HG02571 (cell line): ENCODE measurements around the gene KPNA1.

Source experiments
- ATAC-seq: cut with Tn5 transposase; IDR thresholded peaks from one replicate; pipeline ENCODE4 v1.9.1; 2021; ENCODE audit warnings: mild to moderate bottlenecking, moderate library complexity; ENCODE audit not compliant: unreplicated experiment

The KPNA1 gene

DNA sequence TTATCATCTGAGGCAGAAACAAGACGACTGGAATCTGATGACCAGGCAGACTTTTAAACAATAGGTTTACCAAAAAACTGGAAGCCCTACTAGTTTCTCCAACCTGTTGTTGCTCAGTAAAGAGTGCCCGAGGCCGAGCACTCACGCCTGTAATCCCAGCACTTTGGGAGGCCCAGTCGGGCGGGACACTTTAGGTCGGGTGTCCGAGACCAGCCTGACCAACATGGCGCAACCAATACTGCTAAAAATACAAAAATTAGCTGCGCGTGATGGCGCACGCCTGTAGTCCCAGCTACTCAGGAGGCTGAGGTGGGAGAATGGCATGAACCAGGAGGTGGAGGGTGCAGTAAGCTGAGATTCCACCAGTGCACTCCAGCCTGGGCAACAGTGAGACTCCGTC lies 97.8 kb downstream of the KPNA1 start:
- ATAC-seq, result no peak

DNA sequence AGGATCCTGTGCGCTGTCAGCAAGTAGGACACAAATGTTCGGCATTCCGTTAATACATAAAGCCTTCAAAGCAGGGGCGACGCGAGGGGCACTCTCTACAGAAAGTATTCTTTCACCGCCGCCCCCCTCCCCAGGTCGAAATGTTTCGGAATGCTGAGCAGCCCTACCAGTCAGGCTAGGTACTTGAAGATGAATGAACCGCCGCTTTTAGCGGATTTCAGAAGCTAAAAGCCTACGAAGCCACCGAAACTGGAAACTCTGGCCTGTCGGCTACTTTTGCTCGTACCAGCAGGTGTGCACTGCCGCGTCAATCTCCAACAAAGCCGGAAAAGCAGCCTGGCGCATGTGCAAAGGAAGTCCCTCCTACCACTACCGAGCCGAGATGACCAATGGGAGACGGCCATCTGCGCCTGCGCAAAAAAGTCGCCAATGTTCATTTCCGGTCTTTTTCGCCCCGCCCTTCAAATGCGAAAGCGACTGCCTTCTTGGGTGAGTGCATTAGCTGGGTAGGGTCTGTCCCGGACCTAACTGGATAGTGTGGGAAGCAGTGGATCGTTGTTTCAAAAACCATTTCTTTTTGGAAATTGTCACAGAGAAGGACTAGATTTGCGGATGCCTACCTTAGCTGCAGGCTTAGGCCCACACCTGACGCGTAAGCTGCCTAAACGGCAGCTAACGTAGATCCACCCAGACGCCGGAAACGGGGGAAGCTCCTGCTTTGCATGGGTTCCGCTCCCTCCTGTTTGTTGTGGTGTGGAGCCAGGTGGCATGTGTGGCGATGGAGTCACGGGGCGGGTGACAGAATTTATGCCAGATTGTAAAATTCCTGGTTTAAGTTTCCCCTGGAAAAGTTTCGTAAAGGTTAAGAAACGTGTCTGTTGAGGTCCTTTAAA lies 98.7 kb downstream of the KPNA1 start, which contains the start of gene WDR5B:
WDR5B (minus strand) TSS at position 301 of the 893 bp plus-strand sequence. CDS start 534 bp downstream, outside the sequence.
- ATAC-seq, result peak; percentile 87

DNA sequence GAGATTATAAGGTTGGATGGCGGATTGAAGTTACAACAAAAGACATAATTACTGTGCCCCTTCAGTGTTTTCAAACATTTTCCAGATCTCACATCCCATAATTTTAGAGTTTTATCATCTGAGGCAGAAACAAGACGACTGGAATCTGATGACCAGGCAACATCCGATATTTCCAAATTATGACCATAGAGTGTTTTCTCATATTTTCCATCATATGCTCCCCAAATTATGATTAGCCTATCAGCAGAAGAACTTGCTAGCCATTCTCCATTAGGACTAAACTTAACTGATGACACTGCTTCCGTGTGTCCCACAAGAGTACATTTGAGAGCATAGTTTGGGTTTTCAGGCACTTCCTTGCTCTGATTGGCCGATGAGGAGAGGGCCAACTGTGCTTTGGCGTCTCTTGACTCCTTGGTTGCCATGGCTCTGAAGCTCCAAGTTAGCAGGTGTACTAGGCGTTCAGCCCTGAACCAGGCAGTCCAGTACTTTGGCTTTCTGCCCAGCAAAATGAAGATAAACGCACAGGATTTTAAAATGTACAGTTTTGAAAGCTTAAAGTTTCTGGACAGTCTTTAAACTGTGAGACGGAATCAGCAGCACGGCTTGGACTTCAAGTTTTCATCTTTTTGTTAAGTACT lies 99.5 kb downstream of the KPNA1 start:
- ATAC-seq, result peak; percentile 44

DNA sequence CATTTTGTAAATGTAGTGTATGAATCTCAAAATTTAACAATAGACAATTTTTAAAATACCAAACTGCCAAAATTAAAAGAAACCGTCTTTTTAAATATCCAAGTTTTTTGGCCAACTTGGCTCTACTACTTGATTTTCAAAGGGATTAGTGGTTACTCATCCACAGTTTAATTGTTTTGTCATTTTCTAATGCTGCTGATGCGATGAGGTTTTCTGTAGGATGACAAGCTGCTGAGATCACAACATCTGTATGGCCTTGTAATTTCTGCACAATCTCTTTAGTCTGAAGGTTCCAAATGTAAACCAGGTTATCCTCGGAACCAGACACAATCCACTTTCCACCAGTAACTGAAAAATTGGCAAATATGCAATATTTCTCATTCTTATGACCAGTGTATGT lies 100.3 kb downstream of the KPNA1 start:
- ATAC-seq, result no peak

DNA sequence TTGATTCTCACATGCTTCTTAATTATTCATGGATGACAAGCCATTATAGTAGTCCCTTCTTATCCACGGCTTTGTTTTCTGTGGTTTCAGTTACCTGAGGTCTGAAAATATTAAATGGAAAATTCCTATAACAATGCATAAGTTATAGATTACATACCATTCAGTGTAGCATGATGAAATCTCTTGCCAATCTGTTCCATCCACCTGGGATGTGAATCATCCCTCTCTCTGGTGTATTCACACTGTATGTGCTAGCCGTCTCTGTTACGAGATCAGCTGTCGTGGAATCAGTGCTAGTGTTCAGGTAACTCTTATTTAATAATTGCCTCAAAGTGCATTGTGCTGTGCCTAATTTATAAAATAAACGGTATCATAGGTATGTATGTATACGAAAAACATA lies 104.1 kb downstream of the KPNA1 start:
- ATAC-seq, result no peak

DNA sequence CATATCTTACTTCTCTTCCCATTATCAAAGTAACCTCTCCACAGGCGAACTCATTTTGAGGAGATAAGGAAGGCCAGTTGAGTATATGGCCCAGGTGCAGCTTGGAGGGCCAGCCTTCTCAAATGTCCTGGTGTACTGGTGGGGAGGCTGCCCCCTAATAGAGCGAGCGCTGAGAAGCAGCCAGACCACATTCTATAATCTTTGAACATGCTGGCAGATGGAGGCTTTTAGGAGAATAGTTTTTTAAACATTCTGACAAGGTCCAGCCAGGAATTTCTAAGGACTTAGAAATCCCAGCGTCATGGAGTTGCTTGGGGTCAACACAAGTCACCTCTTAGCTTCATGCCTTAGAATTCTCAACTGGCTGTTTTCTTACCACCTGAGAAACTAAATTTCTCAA lies 104.6 kb downstream of the KPNA1 start:
- ATAC-seq, result no peak

- no peak for ATAC-seq
Observed at GRCh38 chr3:122409446-122409845, 105.3 kb downstream of the KPNA1 start.

- ATAC-seq, result no peak
Observed at GRCh38 chr3:122407946-122408345, 106.8 kb downstream of the KPNA1 start.

DNA sequence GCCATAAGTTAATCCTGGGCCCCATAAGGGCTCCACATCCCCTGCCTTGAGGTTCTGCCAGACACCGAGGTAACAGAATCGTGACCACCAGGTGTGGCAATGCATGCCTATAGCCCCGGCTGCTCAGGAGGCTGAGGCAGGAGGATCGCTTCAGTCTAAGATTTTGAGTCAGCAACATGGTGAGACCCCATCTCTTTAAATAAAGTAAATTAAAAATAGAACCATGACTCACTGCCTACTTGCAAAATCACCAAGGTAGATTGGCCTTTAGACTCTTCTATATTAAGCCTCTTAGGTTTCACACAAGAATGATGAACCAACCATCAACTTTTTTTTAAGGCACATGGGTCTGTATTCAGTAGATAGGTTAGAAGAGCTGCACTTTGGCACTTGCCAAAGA lies 108.5 kb downstream of the KPNA1 start:
- no peak for ATAC-seq

DNA sequence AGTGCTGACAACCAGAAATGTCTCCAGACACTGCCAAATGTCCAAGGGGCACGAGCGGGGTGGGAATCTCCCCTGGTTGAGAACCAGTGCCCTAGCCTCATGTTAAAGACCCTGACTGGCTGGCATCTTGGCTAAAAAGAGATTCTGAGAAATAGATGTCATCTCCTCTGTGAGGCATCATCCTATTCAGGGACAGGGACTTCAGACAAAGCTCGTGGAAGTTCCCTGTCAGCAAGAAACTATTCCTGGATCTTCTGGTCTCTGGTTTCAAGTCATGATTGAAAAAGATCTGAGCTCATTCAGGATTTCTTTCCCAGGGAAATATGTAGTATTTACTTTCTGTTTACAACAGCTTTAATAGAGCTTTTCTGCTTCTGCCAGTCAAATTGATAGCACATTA lies 109.7 kb downstream of the KPNA1 start:
- ATAC-seq, result no peak

DNA sequence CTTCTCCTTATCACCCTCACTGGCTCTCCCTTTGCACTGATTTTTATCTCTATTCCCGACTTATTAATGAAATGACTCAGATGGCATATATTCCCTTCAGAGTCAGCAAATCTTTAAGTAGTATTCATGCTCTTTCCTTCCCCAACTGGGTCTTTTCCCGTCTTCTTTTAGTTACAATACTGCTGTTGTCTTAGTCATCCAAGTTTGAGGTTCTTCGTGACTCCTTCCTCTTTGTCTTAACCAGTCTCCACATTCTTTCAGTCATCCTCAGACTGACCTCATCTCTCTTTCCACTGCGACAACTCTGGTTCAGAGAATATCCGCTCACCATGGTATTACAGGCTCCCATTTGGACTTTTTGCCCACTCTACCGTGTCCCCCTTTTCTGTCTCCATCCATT lies 111.2 kb downstream of the KPNA1 start:
- no peak for ATAC-seq

GRCh38 chr3:122398920-122399319 lies 115.8 kb downstream of the KPNA1 start:
- ATAC-seq, result no peak

DNA sequence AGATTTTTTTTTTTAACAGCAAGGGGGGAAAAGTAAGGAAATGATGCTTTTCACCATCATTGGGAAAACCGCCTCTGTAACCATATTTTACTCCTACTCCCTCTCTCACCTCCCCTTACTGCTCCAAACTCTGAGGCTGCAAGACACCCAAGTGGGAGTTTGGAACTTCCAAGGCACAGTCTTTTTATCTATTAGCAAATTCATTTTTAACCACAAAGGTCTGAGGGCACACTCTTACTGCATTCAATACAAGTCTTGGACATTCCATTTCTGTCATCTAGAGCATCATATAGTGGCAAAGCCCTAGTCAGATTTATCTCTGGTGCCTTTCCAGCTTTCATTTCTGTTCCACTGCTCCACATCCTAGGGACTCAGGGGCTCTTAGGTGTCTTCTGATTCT lies 117.5 kb downstream of the KPNA1 start:
- no peak for ATAC-seq

GRCh38 chr3:122396511-122396910 lies 118.2 kb downstream of the KPNA1 start:
- no peak for ATAC-seq

DNA sequence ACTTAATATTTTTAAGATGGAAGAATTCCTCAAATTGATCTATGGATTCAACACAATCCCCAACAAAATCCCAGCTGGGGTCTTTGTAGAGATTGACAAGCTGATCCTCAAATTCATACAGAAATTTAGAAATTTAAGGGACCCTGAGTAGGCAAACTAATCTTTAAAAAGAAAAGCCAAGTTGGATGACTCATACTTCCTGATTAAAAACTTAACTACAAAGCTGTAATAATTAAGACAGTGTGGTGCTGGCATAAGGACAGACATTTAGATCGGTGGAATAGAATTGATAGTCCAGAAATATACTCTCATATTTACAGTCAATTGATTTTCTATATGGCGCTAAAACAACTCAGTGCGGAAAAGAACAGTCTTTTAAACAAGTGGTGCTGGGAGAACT lies 119.2 kb downstream of the KPNA1 start:
- no peak for ATAC-seq

- ATAC-seq, result no peak
Observed at GRCh38 chr3:122394173-122394572, 120.6 kb downstream of the KPNA1 start.

- no peak for ATAC-seq
Observed at GRCh38 chr3:122392868-122393844, 121.6 kb downstream of the KPNA1 start.

DNA sequence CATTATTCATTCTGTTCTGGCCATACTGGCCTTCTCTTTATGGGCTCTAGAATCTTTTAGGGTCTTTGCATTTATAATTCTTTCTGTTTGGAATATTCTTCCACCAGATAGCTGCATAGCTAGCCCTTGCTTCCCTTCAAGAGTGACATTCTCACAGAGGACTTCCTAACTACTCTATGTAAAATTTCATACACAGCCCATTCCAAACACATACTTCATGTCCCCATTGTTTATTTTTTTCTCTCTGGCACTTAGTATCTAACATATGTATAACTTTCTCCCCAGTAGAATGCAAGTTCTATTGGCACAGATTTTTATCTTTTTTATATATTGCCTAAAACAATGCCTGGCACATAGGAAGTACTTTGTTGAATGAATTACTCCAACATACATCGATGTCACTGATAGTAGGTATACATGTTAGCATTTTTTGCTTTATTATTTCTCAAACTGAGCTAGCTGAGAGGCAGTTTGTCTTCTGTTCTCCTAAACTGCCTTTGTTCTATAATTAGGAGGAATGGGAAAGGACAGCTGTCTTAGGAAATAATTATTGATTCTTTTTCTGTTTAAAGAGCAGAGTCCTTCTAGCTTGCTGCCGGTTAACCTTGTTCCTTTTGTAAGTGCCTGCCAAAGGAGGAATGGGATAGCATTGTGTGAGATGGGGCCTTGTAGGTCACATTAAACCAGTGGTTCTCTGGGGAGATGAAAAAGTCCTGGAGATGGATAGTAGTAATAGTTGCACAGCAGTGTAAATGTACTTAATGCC lies 122.9 kb downstream of the KPNA1 start:
- no peak for ATAC-seq

GRCh38 chr3:122390665-122391064 lies 124.1 kb downstream of the KPNA1 start:
- ATAC-seq, result no peak

GRCh38 chr3:122389892-122390291 lies 124.8 kb downstream of the KPNA1 start:
- no peak for ATAC-seq
